HEK293 (cell line): ENCODE measurements around the gene TMEM187.

Experiments
- EGR2 ChIP-seq: fragments of 450-650 bp; formaldehyde crosslinking; IDR thresholded peaks from 2 replicates; pipeline ENCODE4 v1.5.1; 2016; ENCODE audit warnings: low read depth, missing biosample characterization, missing genetic modification characterization
- GLIS2 ChIP-seq: fragments of 450-650 bp; formaldehyde crosslinking; IDR thresholded peaks from 2 replicates; pipeline ENCODE4 v1.5.1; 2016; ENCODE audit warnings: missing biosample characterization, missing genetic modification characterization
- KLF16 ChIP-seq: fragments of 450-650 bp; formaldehyde crosslinking; IDR thresholded peaks from 2 replicates; pipeline ENCODE4 v1.5.1; 2017; ENCODE audit warnings: missing biosample characterization, missing genetic modification characterization
- SCRT1 ChIP-seq: fragments of 450-650 bp; formaldehyde crosslinking; IDR thresholded peaks from 2 replicates; pipeline ENCODE4 v1.5.1; 2016; ENCODE audit warnings: missing biosample characterization, missing genetic modification characterization, borderline replicate concordance
- WT1 ChIP-seq: fragments of 450-650 bp; formaldehyde crosslinking; IDR thresholded peaks from 2 replicates; pipeline ENCODE4 v1.5.1; 2016; ENCODE audit warnings: missing biosample characterization, missing genetic modification characterization
- YY2 ChIP-seq: fragments of 450-650 bp; formaldehyde crosslinking; IDR thresholded peaks from 2 replicates; pipeline ENCODE4 v1.5.1; 2016; ENCODE audit warnings: missing biosample characterization, missing genetic modification characterization
- ZBTB17 ChIP-seq: fragments of 450-650 bp; formaldehyde crosslinking; IDR thresholded peaks from 2 replicates; pipeline ENCODE4 v1.5.1; 2016; ENCODE audit warnings: missing biosample characterization, missing genetic modification characterization
- ZIC2 ChIP-seq: fragments of 450-650 bp; formaldehyde crosslinking; IDR thresholded peaks from 2 replicates; pipeline ENCODE4 v1.5.1; 2016; ENCODE audit warnings: missing biosample characterization, missing genetic modification characterization
- ZNF132 ChIP-seq: fragments of 450-650 bp; formaldehyde crosslinking; IDR thresholded peaks from 2 replicates; pipeline ENCODE4 v1.5.1; 2017; ENCODE audit warnings: missing biosample characterization, missing genetic modification characterization, borderline replicate concordance
- ZNF138 ChIP-seq: fragments of 450-650 bp; formaldehyde crosslinking; IDR thresholded peaks from 2 replicates; pipeline ENCODE4 v1.5.1; 2016; ENCODE audit warnings: missing biosample characterization, missing genetic modification characterization, borderline replicate concordance
- ZNF19 ChIP-seq: fragments of 450-650 bp; formaldehyde crosslinking; IDR thresholded peaks from 2 replicates; pipeline ENCODE4; 2016; ENCODE audit warnings: missing biosample characterization, missing genetic modification characterization, low read depth
- ZNF473 ChIP-seq: fragments of 450-650 bp; formaldehyde crosslinking; IDR thresholded peaks from 2 replicates; pipeline ENCODE4 v1.5.1; 2017; ENCODE audit warnings: missing biosample characterization, missing genetic modification characterization
- ZNF510 ChIP-seq: fragments of 450-650 bp; formaldehyde crosslinking; IDR thresholded peaks from 2 replicates; pipeline ENCODE4 v1.5.1; 2018; ENCODE audit warnings: mild to moderate bottlenecking, missing genetic modification characterization, missing biosample characterization; ENCODE audit not compliant: insufficient replicate concordance
- ZNF514 ChIP-seq: fragments of 450-650 bp; formaldehyde crosslinking; IDR thresholded peaks from 2 replicates; pipeline ENCODE4 v1.5.1; 2016; ENCODE audit warnings: missing biosample characterization, missing genetic modification characterization
- ZNF521 ChIP-seq: fragments of 450-650 bp; formaldehyde crosslinking; IDR thresholded peaks from 2 replicates; pipeline ENCODE4 v1.5.1; 2017; ENCODE audit warnings: missing biosample characterization, mild to moderate bottlenecking, missing genetic modification characterization
- ZNF529 ChIP-seq: fragments of 450-650 bp; formaldehyde crosslinking; IDR thresholded peaks from 2 replicates; pipeline ENCODE4 v1.5.1; 2017; ENCODE audit warnings: missing genetic modification characterization, missing biosample characterization; ENCODE audit not compliant: insufficient replicate concordance
- ZNF571 ChIP-seq: fragments of 450-650 bp; formaldehyde crosslinking; IDR thresholded peaks from 2 replicates; pipeline ENCODE4 v1.5.0; 2017; ENCODE audit warnings: missing biosample characterization, missing genetic modification characterization
- ZNF624 ChIP-seq: fragments of 450-650 bp; formaldehyde crosslinking; IDR thresholded peaks from 2 replicates; pipeline ENCODE4 v1.5.1; 2017; ENCODE audit warnings: missing biosample characterization, missing genetic modification characterization
- ZNF629 ChIP-seq: fragments of 450-650 bp; formaldehyde crosslinking; IDR thresholded peaks from 2 replicates; pipeline ENCODE4 v1.5.1; 2017; ENCODE audit warnings: missing biosample characterization, missing genetic modification characterization
- ZNF654 ChIP-seq: fragments of 450-650 bp; formaldehyde crosslinking; IDR thresholded peaks from 2 replicates; pipeline ENCODE4 v1.5.1; 2016; ENCODE audit warnings: low read depth, missing biosample characterization, missing genetic modification characterization
- ZNF76 ChIP-seq: fragments of 450-650 bp; formaldehyde crosslinking; IDR thresholded peaks from 2 replicates; pipeline ENCODE4; 2016; ENCODE audit warnings: low read depth, missing biosample characterization, missing genetic modification characterization, borderline replicate concordance
- ZNF830 ChIP-seq: fragments of 450-650 bp; IDR thresholded peaks from 2 replicates; pipeline ENCODE4 v1.5.0; 2018; ENCODE audit warnings: missing biosample characterization, missing genetic modification characterization, low read depth, mild to moderate bottlenecking, moderate library complexity
- ZNF843 ChIP-seq: fragments of 450-650 bp; formaldehyde crosslinking; IDR thresholded peaks from 2 replicates; pipeline ENCODE4 v1.5.1; 2016; ENCODE audit warnings: missing biosample characterization, missing genetic modification characterization
- TF ChIP-seq, protein P1 (sequence below): fragments of 450-650 bp; formaldehyde crosslinking; IDR thresholded peaks from 2 replicates; pipeline ENCODE4 v1.5.1; 2016; ENCODE audit warnings: missing biosample characterization, missing genetic modification characterization
- TF ChIP-seq, protein P2 (sequence below): IDR thresholded peaks from 2 replicates; pipeline ENCODE4 v1.6.1; 2011; ENCODE audit warnings: mild to moderate bottlenecking, low read depth, low read length, borderline replicate concordance
- TF ChIP-seq, protein P3 (sequence below): fragments of 450-650 bp; formaldehyde crosslinking; IDR thresholded peaks from 2 replicates; pipeline ENCODE4 v1.5.1; 2016; ENCODE audit warnings: missing biosample characterization, missing genetic modification characterization
- TF ChIP-seq, protein P4 (sequence below): fragments of 450-650 bp; formaldehyde crosslinking; IDR thresholded peaks from 2 replicates; pipeline ENCODE4 v1.5.1; 2017; ENCODE audit warnings: missing biosample characterization, missing genetic modification characterization
- TF ChIP-seq, protein P5 (sequence below): fragments of 450-650 bp; formaldehyde crosslinking; IDR thresholded peaks from 2 replicates; pipeline ENCODE4 v1.5.1; 2016; ENCODE audit warnings: missing biosample characterization, missing genetic modification characterization
- TF ChIP-seq, protein P6 (sequence below): fragments of 450-650 bp; formaldehyde crosslinking; IDR thresholded peaks from 2 replicates; pipeline ENCODE4 v1.5.1; 2016; ENCODE audit warnings: missing biosample characterization, missing genetic modification characterization

Gene TMEM187

DNA sequence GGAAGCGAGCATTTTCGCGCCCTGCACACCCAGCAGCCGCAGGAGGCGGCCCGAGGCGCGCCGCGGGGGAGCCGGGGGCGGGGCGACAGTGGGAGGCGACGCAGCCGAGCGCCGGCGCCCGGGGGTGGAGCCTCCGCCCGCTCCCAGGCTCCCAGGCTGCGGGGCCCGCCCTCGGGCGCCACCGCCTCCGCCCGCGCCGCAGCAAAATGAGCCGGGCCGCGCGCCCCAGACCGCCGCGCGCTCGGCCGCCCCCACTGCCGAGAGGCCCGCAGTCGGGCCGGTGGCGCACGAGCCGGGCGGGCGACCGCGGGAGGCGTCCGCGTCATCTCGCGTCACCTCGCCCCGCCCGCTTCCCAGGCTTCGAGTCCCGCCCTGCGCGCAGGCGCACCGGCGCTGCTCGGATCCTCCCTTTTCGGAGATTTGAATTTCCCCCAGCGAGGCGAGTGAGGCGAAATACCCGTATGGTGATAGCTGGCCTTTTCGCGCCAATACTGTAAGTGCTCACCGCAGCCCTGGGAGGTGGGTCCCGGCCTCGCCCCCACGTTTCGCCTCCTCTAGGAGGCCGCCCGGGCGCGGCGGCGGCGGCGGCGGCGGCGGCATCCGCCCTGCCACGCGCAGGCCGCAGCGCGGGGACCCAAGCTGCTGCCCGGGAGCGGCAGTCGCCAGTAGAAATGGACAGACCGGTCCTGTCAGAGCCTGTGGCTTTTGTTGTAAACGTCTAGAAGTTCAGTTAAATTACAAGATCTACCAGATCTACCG, at the start of gene TMEM187 (continued):
- TF ChIP-seq, protein P1, sequence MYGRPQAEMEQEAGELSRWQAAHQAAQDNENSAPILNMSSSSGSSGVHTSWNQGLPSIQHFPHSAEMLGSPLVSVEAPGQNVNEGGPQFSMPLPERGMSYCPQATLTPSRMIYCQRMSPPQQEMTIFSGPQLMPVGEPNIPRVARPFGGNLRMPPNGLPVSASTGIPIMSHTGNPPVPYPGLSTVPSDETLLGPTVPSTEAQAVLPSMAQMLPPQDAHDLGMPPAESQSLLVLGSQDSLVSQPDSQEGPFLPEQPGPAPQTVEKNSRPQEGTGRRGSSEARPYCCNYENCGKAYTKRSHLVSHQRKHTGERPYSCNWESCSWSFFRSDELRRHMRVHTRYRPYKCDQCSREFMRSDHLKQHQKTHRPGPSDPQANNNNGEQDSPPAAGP = no peak
- no peak for TF ChIP-seq ZNF624
- TF ChIP-seq ZBTB17 (tag by site-specific recombination) = no peak
- TF ChIP-seq ZNF529 (tag by site-specific recombination) = no peak
- no peak for TF ChIP-seq ZNF132
- TF ChIP-seq, protein P2, sequence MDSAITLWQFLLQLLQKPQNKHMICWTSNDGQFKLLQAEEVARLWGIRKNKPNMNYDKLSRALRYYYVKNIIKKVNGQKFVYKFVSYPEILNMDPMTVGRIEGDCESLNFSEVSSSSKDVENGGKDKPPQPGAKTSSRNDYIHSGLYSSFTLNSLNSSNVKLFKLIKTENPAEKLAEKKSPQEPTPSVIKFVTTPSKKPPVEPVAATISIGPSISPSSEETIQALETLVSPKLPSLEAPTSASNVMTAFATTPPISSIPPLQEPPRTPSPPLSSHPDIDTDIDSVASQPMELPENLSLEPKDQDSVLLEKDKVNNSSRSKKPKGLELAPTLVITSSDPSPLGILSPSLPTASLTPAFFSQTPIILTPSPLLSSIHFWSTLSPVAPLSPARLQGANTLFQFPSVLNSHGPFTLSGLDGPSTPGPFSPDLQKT = no peak; the same call in 1 of the 2 replicates
- no peak for TF ChIP-seq KLF16 (tag by site-specific recombination)
- TF ChIP-seq YY2 (tag by site-specific recombination) = no peak
- TF ChIP-seq WT1 (tag by site-specific recombination) = peak; percentile 28; the same call in 1 of the 2 replicates
- TF ChIP-seq, protein P3, sequence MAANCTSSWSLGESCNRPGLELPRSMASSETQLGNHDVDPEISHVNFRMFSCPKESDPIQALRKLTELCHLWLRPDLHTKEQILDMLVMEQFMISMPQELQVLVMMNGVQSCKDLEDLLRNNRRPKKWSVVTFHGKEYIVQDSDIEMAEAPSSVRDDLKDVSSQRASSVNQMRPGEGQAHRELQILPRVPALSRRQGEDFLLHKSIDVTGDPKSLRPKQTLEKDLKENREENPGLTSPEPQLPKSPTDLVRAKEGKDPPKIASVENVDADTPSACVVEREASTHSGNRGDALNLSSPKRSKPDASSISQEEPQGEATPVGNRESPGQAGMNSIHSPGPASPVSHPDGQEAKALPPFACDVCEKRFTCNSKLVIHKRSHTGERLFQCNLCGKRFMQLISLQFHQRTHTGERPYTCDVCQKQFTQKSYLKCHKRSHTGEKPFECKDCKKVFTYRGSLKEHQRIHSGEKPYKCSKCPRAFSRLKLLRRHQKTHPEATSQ (tag by site-specific recombination) = no peak
- TF ChIP-seq ZIC2 (tag by site-specific recombination) = no peak
- no peak for TF ChIP-seq ZNF843
- no peak for TF ChIP-seq ZNF521 (tag by site-specific recombination)
- no peak for TF ChIP-seq ZNF654
- no peak for TF ChIP-seq ZNF629 (tag by site-specific recombination)
- TF ChIP-seq, protein P4, sequence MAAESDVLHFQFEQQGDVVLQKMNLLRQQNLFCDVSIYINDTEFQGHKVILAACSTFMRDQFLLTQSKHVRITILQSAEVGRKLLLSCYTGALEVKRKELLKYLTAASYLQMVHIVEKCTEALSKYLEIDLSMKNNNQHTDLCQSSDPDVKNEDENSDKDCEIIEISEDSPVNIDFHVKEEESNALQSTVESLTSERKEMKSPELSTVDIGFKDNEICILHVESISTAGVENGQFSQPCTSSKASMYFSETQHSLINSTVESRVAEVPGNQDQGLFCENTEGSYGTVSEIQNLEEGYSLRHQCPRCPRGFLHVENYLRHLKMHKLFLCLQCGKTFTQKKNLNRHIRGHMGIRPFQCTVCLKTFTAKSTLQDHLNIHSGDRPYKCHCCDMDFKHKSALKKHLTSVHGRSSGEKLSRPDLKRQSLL = no peak
- peak; percentile 13 for TF ChIP-seq GLIS2 (tag by site-specific recombination)
- no peak for TF ChIP-seq ZNF473
- no peak for TF ChIP-seq ZNF514 (tag by site-specific recombination)
- TF ChIP-seq ZNF830 (tag by site-specific recombination) = no peak
- no peak for TF ChIP-seq ZNF571 (tag by site-specific recombination)
- TF ChIP-seq ZNF76 = no peak
- 0 out of 2 replicates have a peak, but pooled peaks have one; percentile 7 for TF ChIP-seq EGR2
- TF ChIP-seq ZNF510 (tag by site-specific recombination) = no peak
- TF ChIP-seq, protein P5, sequence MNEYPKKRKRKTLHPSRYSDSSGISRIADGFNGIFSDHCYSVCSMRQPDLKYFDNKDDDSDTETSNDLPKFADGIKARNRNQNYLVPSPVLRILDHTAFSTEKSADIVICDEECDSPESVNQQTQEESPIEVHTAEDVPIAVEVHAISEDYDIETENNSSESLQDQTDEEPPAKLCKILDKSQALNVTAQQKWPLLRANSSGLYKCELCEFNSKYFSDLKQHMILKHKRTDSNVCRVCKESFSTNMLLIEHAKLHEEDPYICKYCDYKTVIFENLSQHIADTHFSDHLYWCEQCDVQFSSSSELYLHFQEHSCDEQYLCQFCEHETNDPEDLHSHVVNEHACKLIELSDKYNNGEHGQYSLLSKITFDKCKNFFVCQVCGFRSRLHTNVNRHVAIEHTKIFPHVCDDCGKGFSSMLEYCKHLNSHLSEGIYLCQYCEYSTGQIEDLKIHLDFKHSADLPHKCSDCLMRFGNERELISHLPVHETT = no peak
- TF ChIP-seq ZNF19 (tag by site-specific recombination) = no peak
- TF ChIP-seq ZNF138 (tag by site-specific recombination) = no peak
- no peak for TF ChIP-seq SCRT1
- TF ChIP-seq, protein P6, sequence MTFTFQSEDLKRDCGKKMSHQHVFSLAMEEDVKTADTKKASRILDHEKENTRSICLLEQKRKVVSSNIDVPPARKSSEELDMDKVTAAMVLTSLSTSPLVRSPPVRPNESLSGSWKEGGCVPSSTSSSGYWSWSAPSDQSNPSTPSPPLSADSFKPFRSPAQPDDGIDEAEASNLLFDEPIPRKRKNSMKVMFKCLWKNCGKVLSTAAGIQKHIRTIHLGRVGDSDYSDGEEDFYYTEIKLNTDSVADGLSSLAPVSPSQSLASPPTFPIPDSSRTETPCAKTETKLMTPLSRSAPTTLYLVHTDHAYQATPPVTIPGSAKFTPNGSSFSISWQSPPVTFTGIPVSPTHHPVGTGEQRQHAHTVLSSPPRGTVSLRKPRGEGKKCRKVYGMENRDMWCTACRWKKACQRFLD = no peak
